H1 (cell line): ENCODE results near the gene CELF4. TPM values are rescaled to one million over a fixed set of nuclear protein-coding genes. Genes with fewer than 3 reads are reported as not detected.

Experiments
- CTCF ChIA-PET: fragments of 300-600 bp; sonication (Branson Sonifier 250); formaldehyde crosslinking; loops from one replicate; lab custom pipeline; 2021; ENCODE audit not compliant: partially characterized antibody; lab: Charles Lee
- POLR2A ChIA-PET: fragments of 300-600 bp; sonication (Branson Sonifier 250); formaldehyde crosslinking; loops from one replicate; lab custom pipeline; 2021; ENCODE audit warnings: inconsistent platforms; ENCODE audit not compliant: partially characterized antibody; lab: Charles Lee
- DNase-seq, 2 experiments: peaks; one replicate each; pipeline versions ENCODE4 v3.0.0 to v3.0.0-alpha.2; 2010 to 2022; ENCODE audit warnings: low spot score in 2 of 2, low read depth in 1 of 2, mixed read lengths in 1 of 2
- FAIRE-seq: peaks from 2 replicates; lab custom pipeline; 2011; peaks lifted over from hg19 to GRCh38; lab: Jason Lieb, UNC
- H2AFZ ChIP-seq: 2 replicates; pipeline ENCODE4 v1.8.1; 2012; ENCODE audit warnings: low read length, inconsistent platforms
- H2AK5ac ChIP-seq: 2 replicates; pipeline ENCODE4 v1.6.1; 2013; ENCODE audit warnings: low read depth, low read length
- H2BK120ac ChIP-seq: replicated peaks from 2 replicates; pipeline ENCODE3; 2013; ENCODE audit warnings: low read depth, low read length, inconsistent platforms
- H2BK12ac ChIP-seq: 2 replicates; pipeline ENCODE4 v1.6.1; 2013; ENCODE audit warnings: low read depth, low read length
- H2BK15ac ChIP-seq: 2 replicates; pipeline ENCODE4 v1.6.1; 2013; ENCODE audit warnings: low read length
- H2BK20ac ChIP-seq: 2 replicates; pipeline ENCODE4 v1.6.1; 2013; ENCODE audit warnings: low read length
- H2BK5ac ChIP-seq: 2 replicates; pipeline ENCODE4 v1.6.1; 2013; ENCODE audit warnings: low read depth, low read length
- H3K14ac ChIP-seq: 2 replicates; pipeline ENCODE4 v1.6.1; 2013; ENCODE audit warnings: inconsistent platforms; ENCODE audit not compliant: insufficient read length
- H3K18ac ChIP-seq: 2 replicates; pipeline ENCODE4 v1.6.1; 2013; ENCODE audit warnings: low read length; ENCODE audit errors: extremely low read depth
- H3K23ac ChIP-seq: 2 replicates; pipeline ENCODE4 v1.6.1; 2013; ENCODE audit warnings: inconsistent platforms; ENCODE audit not compliant: insufficient read length
- H3K23me2 ChIP-seq: 2 replicates; pipeline ENCODE4 v1.6.1; 2013; ENCODE audit warnings: low read depth, low read length
- H3K27ac ChIP-seq: 2 replicates; pipeline ENCODE4 v1.6.1; 2011; ENCODE audit warnings: low read depth, low read length, inconsistent platforms
- H3K27me3 ChIP-seq, 4 experiments: replicated peaks in 1 of 4; 1 replicate in 1 of 4; 2 replicates in 3 of 4; pipeline versions ENCODE4 v1.6.1 to v1.8.1; 2011 to 2013; ENCODE audit warnings: low read length in 3 of 4, mild to moderate bottlenecking in 3 of 4, inconsistent platforms in 2 of 4, mixed read lengths in 2 of 4, moderate library complexity in 1 of 4; ENCODE audit not compliant: control insufficient read depth in 3 of 4, insufficient read depth in 3 of 4; ENCODE audit errors: extremely low read depth in 1 of 4
- H3K36me3 ChIP-seq, 4 experiments: 2 replicates each; pipeline versions ENCODE4 v1.6.1 to v1.8.1; 2011 to 2013; ENCODE audit warnings: mild to moderate bottlenecking in 4 of 4, low read length in 3 of 4, moderate library complexity in 2 of 4, control low read depth in 1 of 4, inconsistent platforms in 1 of 4; ENCODE audit not compliant: insufficient read depth in 4 of 4, control insufficient read depth in 2 of 4
- H3K4ac ChIP-seq: replicated peaks from 2 replicates; pipeline ENCODE3; 2013; ENCODE audit warnings: low read length, low read depth, mixed read lengths, inconsistent platforms; ENCODE audit not compliant: insufficient read length
- H3K4me1 ChIP-seq, 4 experiments: replicated peaks in 1 of 4; 1 replicate in 1 of 4; 2 replicates in 3 of 4; pipeline versions ENCODE4 v1.6.1 to v1.8.1; 2011 to 2013; ENCODE audit warnings: low read length in 3 of 4, inconsistent platforms in 2 of 4, mixed read lengths in 1 of 4; ENCODE audit not compliant: insufficient read depth in 4 of 4, control insufficient read depth in 3 of 4
- H3K4me2 ChIP-seq, 2 experiments: 2 replicates each; pipeline versions ENCODE4 v1.6.1 to v1.8.1; 2011 to 2013; ENCODE audit warnings: low read depth in 2 of 2, low read length in 2 of 2, control low read depth in 1 of 2, inconsistent platforms in 1 of 2, mild to moderate bottlenecking in 1 of 2; ENCODE audit not compliant: insufficient read depth in 1 of 2
- H3K4me3 ChIP-seq, 4 experiments: fragments of 200-600, 300-600 bp in 1 of 4; sonication (generic), shearing (Covaris generic), sonication (Bioruptor Twin) in 1 of 4; 2 replicates each; pipeline versions ENCODE4 v1.5.1 to v1.8.1; 2011 to 2016; ENCODE audit warnings: low read length in 4 of 4, low read depth in 3 of 4, control low read depth in 2 of 4, inconsistent platforms in 2 of 4, mild to moderate bottlenecking in 2 of 4, mixed read lengths in 1 of 4, moderate library complexity in 1 of 4; ENCODE audit not compliant: insufficient read depth in 2 of 4; ENCODE audit errors: extremely low read depth in 1 of 4
- H3K56ac ChIP-seq: replicated peaks from 2 replicates; pipeline ENCODE3; 2013; ENCODE audit warnings: low read depth, mild to moderate bottlenecking, mixed read lengths, low read length, inconsistent platforms; ENCODE audit not compliant: insufficient read length
- H3K79me1 ChIP-seq: 2 replicates; pipeline ENCODE4 v1.6.1; 2013; ENCODE audit warnings: low read depth, low read length, control low read depth
- H3K79me2 ChIP-seq, 2 experiments: 2 replicates each; pipeline versions ENCODE4 v1.6.1 to v1.8.1; 2012 to 2013; ENCODE audit warnings: low read length in 2 of 2, mild to moderate bottlenecking in 2 of 2, inconsistent platforms in 1 of 2; ENCODE audit not compliant: insufficient read depth in 2 of 2, control insufficient read depth in 1 of 2
- H3K9ac ChIP-seq, 4 experiments: replicated peaks in 1 of 4; 1 replicate in 1 of 4; 2 replicates in 3 of 4; pipeline versions ENCODE4 v1.6.1 to v1.8.1; 2011 to 2013; ENCODE audit warnings: low read depth in 3 of 4, low read length in 3 of 4, control low read depth in 2 of 4, mild to moderate bottlenecking in 2 of 4, moderate library complexity in 2 of 4, inconsistent platforms in 1 of 4; ENCODE audit errors: extremely low read depth in 1 of 4
- H3K9me3 ChIP-seq, 2 experiments: 2 replicates each; pipeline versions ENCODE4 v1.6.1 to v1.8.1; 2012 to 2013; ENCODE audit warnings: mild to moderate bottlenecking in 2 of 2, moderate library complexity in 2 of 2, control low read depth in 1 of 2, inconsistent platforms in 1 of 2, low read depth in 1 of 2, low read length in 1 of 2, mixed read lengths in 1 of 2; ENCODE audit not compliant: insufficient read depth in 2 of 2
- H4K20me1 ChIP-seq, 2 experiments: replicated peaks in 1 of 2; 2 replicates each; pipeline versions ENCODE3 to v1.8.1; 2011 to 2013; ENCODE audit warnings: inconsistent platforms in 2 of 2, low read length in 2 of 2, mild to moderate bottlenecking in 1 of 2; ENCODE audit not compliant: insufficient read depth in 2 of 2, control insufficient read depth in 1 of 2
- H4K5ac ChIP-seq: 2 replicates; pipeline ENCODE4 v1.6.1; 2013; ENCODE audit warnings: low read length, low read depth, mixed read lengths, inconsistent platforms; ENCODE audit not compliant: insufficient read length
- H4K8ac ChIP-seq: 2 replicates; pipeline ENCODE4 v1.8.0; 2013; ENCODE audit warnings: mild to moderate bottlenecking, moderate library complexity, low read length, inconsistent platforms; ENCODE audit not compliant: insufficient read depth; ENCODE audit errors: extremely low read depth
- H4K91ac ChIP-seq: replicated peaks from 2 replicates; pipeline ENCODE3; 2013; ENCODE audit warnings: low read length, mixed read lengths, inconsistent platforms; ENCODE audit not compliant: insufficient read length
- CHD2 ChIP-seq: IDR thresholded peaks from 2 replicates; pipeline ENCODE4 v1.6.1; 2012; ENCODE audit warnings: low read length, improper control_type of control experiment
- MAFK ChIP-seq: IDR thresholded peaks from 2 replicates; pipeline ENCODE4 v1.6.1; 2012; ENCODE audit warnings: low read depth, mild to moderate bottlenecking, improper control_type of control experiment, low read length
- RAD21 ChIP-seq, 2 experiments: IDR thresholded peaks in 1 of 2; conservative IDR thresholded peaks in 1 of 2; 2 replicates each; pipeline ENCODE4 v1.6.1; 2011; ENCODE audit warnings: low read depth in 2 of 2, low read length in 2 of 2, improper control_type of control experiment in 1 of 2, inconsistent platforms in 1 of 2, mild to moderate bottlenecking in 1 of 2, moderate library complexity in 1 of 2
- SRF ChIP-seq: IDR thresholded peaks from 2 replicates; pipeline ENCODE4 v1.6.1; 2011; ENCODE audit warnings: mild to moderate bottlenecking, low read depth, low read length, moderate library complexity
- TBP ChIP-seq: IDR thresholded peaks from 2 replicates; pipeline ENCODE4 v1.6.1; 2011; ENCODE audit warnings: low read depth, low read length, improper control_type of control experiment
- WGBS, 2 experiments: shearing (Covaris generic) in 1 of 2; methylation state at CpG; one replicate each; pipeline versions ENCODE4 v1.1.6 to v1.1.7; 2013 to 2015; ENCODE audit warnings: low lambda C conversion rate in 2 of 2, mixed read lengths in 2 of 2, inconsistent platforms in 1 of 2, low coverage in 1 of 2, missing lambda C conversion rate in 1 of 2; ENCODE audit not compliant: insufficient replicate concordance in 2 of 2, insufficient coverage in 1 of 2, insufficient read length in 1 of 2; ENCODE audit errors: extremely low coverage in 1 of 2, missing lambda C conversion rate in 1 of 2; 5-methylcytosine and 5-hydroxymethylcytosine counted together
- polyA plus RNA-seq, 7 experiments: library from polyadenylated mRNA; depleted of rRNA in 3 of 7; stranded (reverse) in 5 of 7; unstranded in 2 of 7; fragments of >200 nt in 5 of 7; fragments of 200-250 nt in 2 of 7; gene quantifications; 1 replicate in 5 of 7; 2 replicates in 1 of 7; 4 replicates in 1 of 7; pipeline versions ENCODE4 v1.2.1 to v1.2.3, GENCODE V29; 2011 to 2013; ENCODE audit warnings: missing spikeins in 2 of 7, mixed read lengths in 2 of 7
- total RNA-seq: library from RNA; stranded (reverse); fragmentation: NEBNext Ultra II Directional; extraction: Animal tissue kit (Norgen Biotek cat#: 25700); gene quantifications from 2 replicates; pipeline ENCODE4 v1.2.1, GENCODE V29; 2021
- TF ChIP-seq, protein P1 (sequence below): IDR thresholded peaks from 2 replicates; pipeline ENCODE4 v1.6.1; 2011; ENCODE audit warnings: low read depth, mild to moderate bottlenecking, low read length; ENCODE audit not compliant: insufficient read depth
- TF ChIP-seq, protein P2 (sequence below): IDR thresholded peaks from 2 replicates; pipeline ENCODE4 v1.6.1; 2012; ENCODE audit warnings: low read length, inconsistent platforms

Gene CELF4
- total and polyA plus RNA-seq, 2 of the 8 experiments (the other 6 are each of a cell fraction or from before 2014, with no cell fraction given) = 1.6 to 3.4 TPM

DNA sequence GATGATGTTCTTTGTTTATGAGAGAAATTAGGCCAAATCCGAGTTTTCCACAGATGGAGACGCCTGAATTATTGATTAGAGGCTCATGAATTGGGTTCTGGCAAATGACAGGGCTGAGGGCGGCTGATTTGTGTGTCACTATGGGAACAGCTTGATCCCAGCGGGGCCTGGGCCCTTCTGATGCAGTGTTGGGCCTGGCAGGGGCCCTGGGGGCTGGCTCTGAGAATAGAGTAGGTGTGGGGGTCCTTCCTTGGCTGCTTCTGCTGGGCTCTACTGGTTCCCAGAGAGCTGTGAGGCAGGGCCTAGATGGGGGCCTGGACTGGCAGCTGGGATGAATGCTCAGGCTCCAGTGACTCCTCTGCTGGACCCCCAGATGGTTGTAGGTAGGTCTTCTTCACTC is 164.8 kb downstream of the CELF4 start:
- Histone ChIP-seq H3K4me1 (peaks cover 0 to 11% (median 3%) of the 10 kb centered on the region in 4 experiments; a peak in 3 of 7 replicates), H4K20me1 (no peaks in the 10 kb centered on the region), H3K9me3 (no peaks in the 10 kb centered on the region), H2BK12ac (no peak overlapping the region), H3K9ac (no peak overlapping the region), H3K36me3 (no peaks in the 10 kb centered on the region)
- DNase-seq = no peak
- CTCF ChIA-PET = interaction anchor here (0.9 to 2.3 kb wide), 9 partner anchors 8 to 137 kb away, joined by 3 to 8 read pairs (median 3); no protein-coding TSS in a partner anchor
- TF ChIP-seq, protein P1, sequence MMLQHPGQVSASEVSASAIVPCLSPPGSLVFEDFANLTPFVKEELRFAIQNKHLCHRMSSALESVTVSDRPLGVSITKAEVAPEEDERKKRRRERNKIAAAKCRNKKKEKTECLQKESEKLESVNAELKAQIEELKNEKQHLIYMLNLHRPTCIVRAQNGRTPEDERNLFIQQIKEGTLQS = no peak
- TF ChIP-seq MAFK = no peak
- TF ChIP-seq SRF = no peak
- no peak for TF ChIP-seq CHD2
- TF ChIP-seq RAD21 (IDR thresholded peaks at IDR 0.05 in 1 of 2, conservative IDR thresholded peaks at IDR 0.05 in 1 of 2; ENCODE audit: low read depth in 2 of 2, low read length in 2 of 2) = no peak
- no peak for TF ChIP-seq TBP
- TF ChIP-seq, protein P2, sequence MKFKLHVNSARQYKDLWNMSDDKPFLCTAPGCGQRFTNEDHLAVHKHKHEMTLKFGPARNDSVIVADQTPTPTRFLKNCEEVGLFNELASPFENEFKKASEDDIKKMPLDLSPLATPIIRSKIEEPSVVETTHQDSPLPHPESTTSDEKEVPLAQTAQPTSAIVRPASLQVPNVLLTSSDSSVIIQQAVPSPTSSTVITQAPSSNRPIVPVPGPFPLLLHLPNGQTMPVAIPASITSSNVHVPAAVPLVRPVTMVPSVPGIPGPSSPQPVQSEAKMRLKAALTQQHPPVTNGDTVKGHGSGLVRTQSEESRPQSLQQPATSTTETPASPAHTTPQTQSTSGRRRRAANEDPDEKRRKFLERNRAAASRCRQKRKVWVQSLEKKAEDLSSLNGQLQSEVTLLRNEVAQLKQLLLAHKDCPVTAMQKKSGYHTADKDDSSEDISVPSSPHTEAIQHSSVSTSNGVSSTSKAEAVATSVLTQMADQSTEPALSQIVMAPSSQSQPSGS = no peak
- TF ChIP-seq, all 59 proteins: peak for 0
- Histone ChIP-seq H4K8ac (no peak overlapping the region), H3K79me1 (no peaks in the 10 kb centered on the region; the same call in 1 of the 2 replicates), H3K27ac (no peak overlapping the region), H2AK5ac (no peak overlapping the region), H2BK120ac (no peak overlapping the region), H4K91ac (no peak overlapping the region), H3K4me3 (no peak overlapping the region), H3K23ac (no peak overlapping the region), H3K79me2 (no peaks in the 10 kb centered on the region), H3K14ac (no peak overlapping the region), H2BK15ac (no peak overlapping the region), H3K18ac (no peak overlapping the region), H3K4ac (no peak overlapping the region), H4K5ac (no peak overlapping the region), H3K27me3 (peaks cover 0 to 10% (median 2%) of the 10 kb centered on the region in 4 experiments; a peak in 4 of 7 replicates), H3K56ac (no peak overlapping the region), H2BK5ac (no peak overlapping the region), H3K23me2 (no peaks in the 10 kb centered on the region), H2AFZ (no peak overlapping the region), H3K4me2 (no peak overlapping the region), H2BK20ac (no peak overlapping the region)
- 94% methylated on average over 4 of the region's 4 CpGs; no CpG with 5 or more reads in 1 of the 2 experiments for WGBS, 2 experiments
- POLR2A ChIA-PET = no interaction called here
- FAIRE-seq = no peak
